ENCODE measurements around the gene PRR35.

The PRR35 gene

GRCh38 chr16:553601-554296 lies 6.4 kb upstream of the PRR35 start:
- TF ChIP-seq REST (IDR thresholded peaks at IDR 0.05; ENCODE audit: insufficient read depth in 1 of 2, low read depth in 2 of 2, low read length in 2 of 2) = no peak
- TF ChIP-seq TAF1 (IDR thresholded peaks at IDR 0.05; ENCODE audit: borderline replicate concordance, insufficient read depth, low read length) = no peak
- no peak for TF ChIP-seq POLR2AphosphoS5 (IDR thresholded peaks at IDR 0.05; ENCODE audit: low read depth, low read length)
- no peak for TF ChIP-seq SIN3A (IDR thresholded peaks at IDR 0.05; ENCODE audit: borderline replicate concordance, insufficient read depth, low read length)
- TF ChIP-seq FOXP2 (optimal IDR thresholded peaks at IDR 0.05; ENCODE audit: borderline replicate concordance, extremely low read depth, extremely low read length, insufficient read depth) = no peak

GRCh38 chr16:554297-554621 lies 5.9 kb upstream of the PRR35 start:
- TF ChIP-seq SIN3A (IDR thresholded peaks at IDR 0.05; ENCODE audit: borderline replicate concordance, insufficient read depth, low read length) = no peak
- TF ChIP-seq TAF1 (IDR thresholded peaks at IDR 0.05; ENCODE audit: borderline replicate concordance, insufficient read depth, low read length) = no peak
- no peak for TF ChIP-seq REST (IDR thresholded peaks at IDR 0.05; ENCODE audit: insufficient read depth in 1 of 2, low read depth in 2 of 2, low read length in 2 of 2)
- no peak for TF ChIP-seq POLR2AphosphoS5 (IDR thresholded peaks at IDR 0.05; ENCODE audit: low read depth, low read length)
- TF ChIP-seq FOXP2 (optimal IDR thresholded peaks at IDR 0.05; ENCODE audit: borderline replicate concordance, extremely low read depth, extremely low read length, insufficient read depth) = no peak

GRCh38 chr16:554640-555365 lies 5.4 kb upstream of the PRR35 start:
- 0 out of 2 replicates have a peak, but pooled peaks have one; percentile 2 for TF ChIP-seq POLR2AphosphoS5 (IDR thresholded peaks at IDR 0.05; ENCODE audit: low read depth, low read length)
- TF ChIP-seq TAF1 (IDR thresholded peaks at IDR 0.05; ENCODE audit: borderline replicate concordance, insufficient read depth, low read length) = no peak

- TF ChIP-seq FOXP2 (optimal IDR thresholded peaks at IDR 0.05; ENCODE audit: borderline replicate concordance, extremely low read depth, extremely low read length, insufficient read depth) (no peak), TAF1 (IDR thresholded peaks at IDR 0.05; ENCODE audit: borderline replicate concordance, insufficient read depth, low read length) (no peak)
Measured at GRCh38 chr16:555528-556473, 4.4 kb upstream of the PRR35 start.

- TF ChIP-seq SIN3A (IDR thresholded peaks at IDR 0.05; ENCODE audit: borderline replicate concordance, insufficient read depth, low read length) = no peak
- no peak for TF ChIP-seq FOXP2 (optimal IDR thresholded peaks at IDR 0.05; ENCODE audit: borderline replicate concordance, extremely low read depth, extremely low read length, insufficient read depth)
- TF ChIP-seq TAF1 (IDR thresholded peaks at IDR 0.05; ENCODE audit: borderline replicate concordance, insufficient read depth, low read length) = no peak
- TF ChIP-seq POLR2AphosphoS5 (IDR thresholded peaks at IDR 0.05; ENCODE audit: low read depth, low read length) = no peak
- no peak for TF ChIP-seq REST (IDR thresholded peaks at IDR 0.05; ENCODE audit: insufficient read depth in 1 of 2, low read depth in 2 of 2, low read length in 2 of 2)
Measured at GRCh38 chr16:556474-557173, 3.6 kb upstream of the PRR35 start.
